Measurements from ENCODE around the gene VNN1. TPM values are rescaled to one million over a fixed set of nuclear protein-coding genes. Genes with fewer than 3 reads are reported as not detected.

Gene VNN1
- total and polyA plus RNA-seq, 2 donors (not counting 3 experiments of a cell fraction or from before 2014, with no cell fraction given): not detected

DNA sequence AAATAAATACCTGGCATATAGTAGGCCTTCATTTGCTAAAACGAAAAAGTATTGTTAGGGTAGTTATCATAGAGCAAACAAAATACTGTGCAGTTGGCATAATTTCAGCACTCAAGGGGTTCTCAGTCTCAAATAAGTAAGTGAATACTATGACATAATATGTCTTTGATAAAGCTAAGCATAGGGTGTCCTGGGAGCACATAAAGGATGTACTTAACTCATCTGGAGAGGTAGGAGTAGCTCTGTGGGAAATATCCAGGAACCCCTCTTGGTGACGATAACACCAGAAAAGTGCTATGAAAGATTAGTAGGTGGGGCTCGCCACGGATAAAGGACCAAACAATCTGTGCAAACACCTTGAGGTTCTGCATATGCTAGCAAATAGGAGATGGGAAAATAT lies 23.2 kb downstream of the VNN1 start:
- no peaks in the 10 kb centered on the region for H3K9me1 ChIP-seq (replicated peaks; ENCODE audit: control insufficient read depth, extremely low read depth, insufficient read depth, low read length)
- H2AFZ ChIP-seq (ENCODE audit: low read depth, low read length): no peak overlapping the region
- no peak overlapping the region for H3K27ac ChIP-seq (ENCODE audit: insufficient read depth, low read depth, low read length)
- ChIA-PET POLR2A (no interaction called here), CTCF (interaction anchor here (1.4 kb wide), 1 partner anchor 21 kb away, joined by 3 read pairs; no protein-coding TSS in a partner anchor)
- H3K79me2 ChIP-seq (ENCODE audit: control insufficient read depth, insufficient read depth, low read length): no peaks in the 10 kb centered on the region
- no peaks in the 10 kb centered on the region for H3K9me3 ChIP-seq (replicated peaks; ENCODE audit: control insufficient read depth, insufficient read depth, low read length)
- no peak overlapping the region for H3K9ac ChIP-seq (replicated peaks; ENCODE audit: extremely low read depth, insufficient read depth, low read length)
- TF ChIP-seq FOS (IDR thresholded peaks at IDR 0.05; ENCODE audit: borderline replicate concordance, insufficient read depth, low read length) (no peak), POLR2A (IDR thresholded peaks at IDR 0.05; ENCODE audit: low read depth, low read length) (no peak), EZH2 (IDR thresholded peaks at IDR 0.05; ENCODE audit: borderline replicate concordance, low read depth, low read length, severe bottlenecking) (no peak), GATA2 (IDR thresholded peaks at IDR 0.05; ENCODE audit: insufficient read depth, insufficient read length, low read depth, low read length) (no peak), MAX (IDR thresholded peaks at IDR 0.05; ENCODE audit: insufficient read depth, insufficient read length) (no peak), POLR2AphosphoS5 (IDR thresholded peaks at IDR 0.05; ENCODE audit: insufficient read depth, low read depth, low read length) (no peak), MYC (IDR thresholded peaks at IDR 0.05; ENCODE audit: low read depth, low read length) (no peak), JUN (IDR thresholded peaks at IDR 0.05; ENCODE audit: borderline replicate concordance, insufficient read depth, insufficient read length, low read depth) (no peak)
- TF ChIP-seq, protein P1, sequence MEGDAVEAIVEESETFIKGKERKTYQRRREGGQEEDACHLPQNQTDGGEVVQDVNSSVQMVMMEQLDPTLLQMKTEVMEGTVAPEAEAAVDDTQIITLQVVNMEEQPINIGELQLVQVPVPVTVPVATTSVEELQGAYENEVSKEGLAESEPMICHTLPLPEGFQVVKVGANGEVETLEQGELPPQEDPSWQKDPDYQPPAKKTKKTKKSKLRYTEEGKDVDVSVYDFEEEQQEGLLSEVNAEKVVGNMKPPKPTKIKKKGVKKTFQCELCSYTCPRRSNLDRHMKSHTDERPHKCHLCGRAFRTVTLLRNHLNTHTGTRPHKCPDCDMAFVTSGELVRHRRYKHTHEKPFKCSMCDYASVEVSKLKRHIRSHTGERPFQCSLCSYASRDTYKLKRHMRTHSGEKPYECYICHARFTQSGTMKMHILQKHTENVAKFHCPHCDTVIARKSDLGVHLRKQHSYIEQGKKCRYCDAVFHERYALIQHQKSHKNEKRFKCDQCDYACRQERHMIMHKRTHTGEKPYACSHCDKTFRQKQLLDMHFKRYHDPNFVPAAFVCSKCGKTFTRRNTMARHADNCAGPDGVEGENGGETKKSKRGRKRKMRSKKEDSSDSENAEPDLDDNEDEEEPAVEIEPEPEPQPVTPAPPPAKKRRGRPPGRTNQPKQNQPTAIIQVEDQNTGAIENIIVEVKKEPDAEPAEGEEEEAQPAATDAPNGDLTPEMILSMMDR (IDR thresholded peaks at IDR 0.05; ENCODE audit: extremely low read depth in 1 of 2, insufficient read depth in 1 of 2, low read depth in 1 of 2, low read length in 2 of 2): no peak
- dilution Hi-C loops (cut with MboI; ENCODE audit: extremely low pct_ligation_motif_present, low sequenced_read_pairs): no loop called here
- H3K4me2 ChIP-seq (ENCODE audit: insufficient read depth, low read length): no peak overlapping the region
- no peaks in the 10 kb centered on the region for H4K20me1 ChIP-seq (replicated peaks; ENCODE audit: control insufficient read depth, extremely low read depth, insufficient read depth, low read length)
- BruUV-seq (replicated peaks): no TSS peak
- no peaks in the 10 kb centered on the region for H3K36me3 ChIP-seq (ENCODE audit: control insufficient read depth in 2 of 2, extremely low read depth in 1 of 2, insufficient read depth in 2 of 2, low read length in 2 of 2)
- no peak overlapping the region for H3K4me3 ChIP-seq (replicated peaks in 1 of 3; ENCODE audit: insufficient read depth in 1 of 3, low read depth in 1 of 3, low read length in 3 of 3)
- peaks cover 2% of the 10 kb centered on the region for H3K4me1 ChIP-seq (ENCODE audit: control insufficient read depth, extremely low read depth, insufficient read depth, low read length)
- DNase-seq (ENCODE audit: low read depth, low spot score) (no peak), FAIRE-seq (no peak)
- intact Hi-C loops (cut with micrococcal nuclease): no loop called here
- peaks cover 0 to 3% of the 10 kb centered on the region in 2 experiments for H3K27me3 ChIP-seq (ENCODE audit: control insufficient read depth in 2 of 2, insufficient read depth in 2 of 2, low read length in 2 of 2)

All from endothelial cell of umbilical vein (primary cell).